ENCODE results near the gene DYSF. TPM values are rescaled to one million over a fixed set of nuclear protein-coding genes. Genes with fewer than 3 reads are reported as not detected.

Gene DYSF
- total RNA-seq, 8 experiments from 2014 or later: 0.33 to 14.7 (median 0.83) TPM

- Histone ChIP-seq H3K4me3 (no peak overlapping the region), H3K4me1 (replicated peaks in 1 of 2) (no peaks in the 10 kb centered on the region), H3K27ac (no peak overlapping the region)
- no peak for ATAC-seq (replicated peaks in 6 of 8)
- WGBS, 10 experiments: 80 to 100% (median 86%) methylated on average over 1 of the region's 1 CpG; no CpG with 5 or more reads in 7 of the 10 experiments
- in situ Hi-C loops (cut with MboI; ENCODE audit: low pct_unique_long_range_greater_than_20kb in 2 of 9, low sequenced_read_pairs in 9 of 9, unreplicated experiment in 9 of 9): no loop called here
Observed at GRCh38 chr2:71446505-71446904, 6.9 kb upstream of the DYSF start.

GRCh38 chr2:71449343-71449742 is 4.0 kb upstream of the DYSF start:
- 20 to 80% (median 60%) methylated on average over 1 to 3 of the region's 3 CpGs; no CpG with 5 or more reads in 1 of the 10 experiments for whole genome bisulfite sequencing, 10 experiments
- no peak overlapping the region for H3K4me3 ChIP-seq

GRCh38 chr2:71451705-71452104 is 1.7 kb upstream of the DYSF start:
- in situ Hi-C loops (cut with MboI; ENCODE audit: low pct_unique_long_range_greater_than_20kb in 2 of 9, low sequenced_read_pairs in 9 of 9, unreplicated experiment in 9 of 9): no loop called here
- Histone ChIP-seq H3K4me1 (replicated peaks in 1 of 2) (peaks cover 10 to 17% of the 10 kb centered on the region in 2 donors), H3K4me3 (no peak overlapping the region), H3K27ac (no peak overlapping the region)
- no peak for ATAC-seq (replicated peaks in 6 of 8)
- WGBS, 10 experiments: 71 to 100% (median 88%) methylated on average over 1 to 3 of the region's 4 CpGs; no CpG with 5 or more reads in 4 of the 10 experiments

More at GRCh38 chr2:71449343-71449742, 4.0 kb upstream of the DYSF start:
- Histone ChIP-seq H3K27ac (no peak overlapping the region), H3K4me1 (replicated peaks in 1 of 2) (peaks cover 0 to 4% of the 10 kb centered on the region in 2 donors)
- ATAC-seq (replicated peaks in 6 of 8): no peak
- in situ Hi-C loops (cut with MboI; ENCODE audit: low pct_unique_long_range_greater_than_20kb in 2 of 9, low sequenced_read_pairs in 9 of 9, unreplicated experiment in 9 of 9): no loop called here

- in situ Hi-C loops (cut with MboI; ENCODE audit: low pct_unique_long_range_greater_than_20kb in 2 of 9, low sequenced_read_pairs in 9 of 9, unreplicated experiment in 9 of 9): no loop called here
- H3K27ac ChIP-seq: no peak overlapping the region
- peak; percentile 26 to 63 (median 54) for ATAC-seq (replicated peaks in 6 of 8)
- WGBS, 10 experiments: 0 to 40% methylated on average over 1 of the region's 2 CpGs; no CpG with 5 or more reads in 8 of the 10 experiments
- H3K4me3 ChIP-seq: no peak overlapping the region
- peaks cover 10 to 17% of the 10 kb centered on the region in 2 donors for H3K4me1 ChIP-seq (replicated peaks in 1 of 2)
Observed at GRCh38 chr2:71452565-71452964, 796 bp upstream of the DYSF start.

- Histone ChIP-seq H3K4me3 (no peak overlapping the region), H3K4me1 (replicated peaks in 1 of 2) (peaks cover 10 to 17% of the 10 kb centered on the region in 2 donors), H3K27ac (no peak overlapping the region)
- in situ Hi-C loops (cut with MboI; ENCODE audit: low pct_unique_long_range_greater_than_20kb in 2 of 9, low sequenced_read_pairs in 9 of 9, unreplicated experiment in 9 of 9): no loop called here
- no peak for ATAC-seq (replicated peaks in 6 of 8)
- WGBS, 10 experiments: 58 to 77% (median 63%) methylated on average over 2 to 8 of the region's 17 CpGs; no CpG with 5 or more reads in 6 of the 10 experiments
Observed at GRCh38 chr2:71454221-71455010, 1.1 kb downstream of the DYSF start.

GRCh38 chr2:71455011-71455740 is 1.8 kb downstream of the DYSF start:
- in situ Hi-C loops (cut with MboI; ENCODE audit: low pct_unique_long_range_greater_than_20kb in 2 of 9, low sequenced_read_pairs in 9 of 9, unreplicated experiment in 9 of 9): no loop called here
- Histone ChIP-seq H3K4me1 (replicated peaks in 1 of 2) (peaks cover 10 to 17% of the 10 kb centered on the region in 2 donors), H3K27ac (no peak overlapping the region), H3K4me3 (no peak overlapping the region)
- WGBS, 10 experiments: 30 to 100% (median 67%) methylated on average over 1 to 3 of the region's 8 CpGs; no CpG with 5 or more reads in 5 of the 10 experiments
- no peak for ATAC-seq (replicated peaks in 6 of 8)

- WGBS, 10 experiments: 0 to 100% (median 34%) methylated on average over 1 to 2 of the region's 6 CpGs; no CpG with 5 or more reads in 6 of the 10 experiments
- in situ Hi-C loops (cut with MboI; ENCODE audit: low pct_unique_long_range_greater_than_20kb in 2 of 9, low sequenced_read_pairs in 9 of 9, unreplicated experiment in 9 of 9): no loop called here
- Histone ChIP-seq H3K4me3 (no peak overlapping the region), H3K27ac (no peak overlapping the region), H3K4me1 (replicated peaks in 1 of 2) (peaks cover 10 to 17% of the 10 kb centered on the region in 2 donors)
- peak in 5 of 8 experiments; percentile 7 to 38 (median 25) for ATAC-seq (replicated peaks in 6 of 8)
Observed at GRCh38 chr2:71455741-71456569, 2.6 kb downstream of the DYSF start.

- peaks cover 10 to 17% of the 10 kb centered on the region in 2 donors for H3K4me1 ChIP-seq (replicated peaks in 1 of 2)
- no peak overlapping the region for H3K4me3 ChIP-seq
- no peak overlapping the region for H3K27ac ChIP-seq
- in situ Hi-C loops (cut with MboI; ENCODE audit: low pct_unique_long_range_greater_than_20kb in 2 of 9, low sequenced_read_pairs in 9 of 9, unreplicated experiment in 9 of 9): no loop called here
- no peak for ATAC-seq (replicated peaks in 6 of 8)
- 0 to 100% methylated on average over 1 of the region's 1 CpG; no CpG with 5 or more reads in 8 of the 10 experiments for WGBS, 10 experiments
Observed at GRCh38 chr2:71456617-71457016, 3.3 kb downstream of the DYSF start.

GRCh38 chr2:71457123-71457915 is 4.0 kb downstream of the DYSF start:
- Histone ChIP-seq H3K4me3 (no peak overlapping the region), H3K4me1 (replicated peaks in 1 of 2) (peaks cover 10 to 17% of the 10 kb centered on the region in 2 donors), H3K27ac (no peak overlapping the region)
- in situ Hi-C loops (cut with MboI; ENCODE audit: low pct_unique_long_range_greater_than_20kb in 2 of 9, low sequenced_read_pairs in 9 of 9, unreplicated experiment in 9 of 9): no loop called here
- 60 to 100% (median 81%) methylated on average over 1 to 7 of the region's 9 CpGs; no CpG with 5 or more reads in 4 of the 10 experiments for WGBS, 10 experiments
- ATAC-seq (replicated peaks in 6 of 8): no peak

GRCh38 chr2:71457923-71458322 is 4.6 kb downstream of the DYSF start:
- 58 to 100% (median 80%) methylated on average over 1 to 3 of the region's 4 CpGs; no CpG with 5 or more reads in 5 of the 10 experiments for WGBS, 10 experiments

GRCh38 chr2:71458413-71459083 is 5.2 kb downstream of the DYSF start:
- WGBS, 10 experiments: 0 to 86% (median 55%) methylated on average over 1 to 6 of the region's 7 CpGs; no CpG with 5 or more reads in 2 of the 10 experiments
- Histone ChIP-seq H3K4me1 (replicated peaks in 1 of 2) (peaks cover 10 to 17% of the 10 kb centered on the region in 2 donors), H3K4me3 (no peak overlapping the region), H3K27ac (no peak overlapping the region)
- peak in 2 of 8 experiments; percentile 11 to 31 for ATAC-seq (replicated peaks in 6 of 8)
- in situ Hi-C loops (cut with MboI; ENCODE audit: low pct_unique_long_range_greater_than_20kb in 2 of 9, low sequenced_read_pairs in 9 of 9, unreplicated experiment in 9 of 9): no loop called here

More at GRCh38 chr2:71457923-71458322, 4.6 kb downstream of the DYSF start:
- in situ Hi-C loops (cut with MboI; ENCODE audit: low pct_unique_long_range_greater_than_20kb in 2 of 9, low sequenced_read_pairs in 9 of 9, unreplicated experiment in 9 of 9): no loop called here
- peaks cover 10 to 17% of the 10 kb centered on the region in 2 donors for H3K4me1 ChIP-seq (replicated peaks in 1 of 2)
- H3K4me3 ChIP-seq: no peak overlapping the region
- no peak overlapping the region for H3K27ac ChIP-seq
- no peak for ATAC-seq (replicated peaks in 6 of 8)

All from motor neuron (in vitro differentiated cells).